Measurements from ENCODE around the gene PM20D1.

DNA sequence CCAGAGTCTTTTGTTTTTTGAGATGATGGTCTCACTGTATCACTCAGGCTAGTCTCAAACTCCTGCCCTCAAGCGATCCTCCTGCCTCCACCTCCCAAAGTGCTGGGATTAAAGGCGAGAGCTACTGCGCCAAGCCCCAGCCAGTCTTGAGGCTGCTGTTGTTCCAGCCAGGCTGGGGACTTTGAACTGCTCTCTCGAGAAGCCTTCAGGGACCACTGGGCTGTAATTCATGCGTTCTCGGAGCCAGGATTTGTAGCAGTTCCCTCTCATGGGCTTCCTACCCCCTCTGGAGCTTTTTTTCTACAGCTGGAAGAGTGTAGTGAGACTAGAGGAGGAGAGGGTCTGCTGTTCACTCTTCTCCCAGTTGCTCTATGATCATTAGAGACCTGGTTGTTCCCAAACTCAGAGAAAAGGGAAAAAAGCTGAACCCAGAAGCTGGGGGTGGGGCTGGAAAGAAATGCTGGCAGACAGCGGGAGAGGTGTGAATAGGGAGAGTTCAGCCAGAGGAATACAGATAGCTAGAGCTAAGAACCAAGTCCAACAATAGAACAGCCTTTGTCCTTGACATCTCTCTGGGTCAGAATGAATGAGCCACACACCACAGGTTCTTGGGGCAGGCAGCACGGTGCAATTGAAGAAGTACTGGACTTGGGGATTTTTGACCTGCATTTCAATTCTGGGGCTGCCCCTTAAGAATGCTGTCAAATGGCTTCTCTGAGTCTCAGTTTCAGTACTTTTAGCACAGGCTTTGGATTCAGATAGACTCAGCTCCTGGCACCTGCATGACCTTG lies 23.7 kb downstream of the PM20D1 start:
- TF ChIP-seq, protein P1, sequence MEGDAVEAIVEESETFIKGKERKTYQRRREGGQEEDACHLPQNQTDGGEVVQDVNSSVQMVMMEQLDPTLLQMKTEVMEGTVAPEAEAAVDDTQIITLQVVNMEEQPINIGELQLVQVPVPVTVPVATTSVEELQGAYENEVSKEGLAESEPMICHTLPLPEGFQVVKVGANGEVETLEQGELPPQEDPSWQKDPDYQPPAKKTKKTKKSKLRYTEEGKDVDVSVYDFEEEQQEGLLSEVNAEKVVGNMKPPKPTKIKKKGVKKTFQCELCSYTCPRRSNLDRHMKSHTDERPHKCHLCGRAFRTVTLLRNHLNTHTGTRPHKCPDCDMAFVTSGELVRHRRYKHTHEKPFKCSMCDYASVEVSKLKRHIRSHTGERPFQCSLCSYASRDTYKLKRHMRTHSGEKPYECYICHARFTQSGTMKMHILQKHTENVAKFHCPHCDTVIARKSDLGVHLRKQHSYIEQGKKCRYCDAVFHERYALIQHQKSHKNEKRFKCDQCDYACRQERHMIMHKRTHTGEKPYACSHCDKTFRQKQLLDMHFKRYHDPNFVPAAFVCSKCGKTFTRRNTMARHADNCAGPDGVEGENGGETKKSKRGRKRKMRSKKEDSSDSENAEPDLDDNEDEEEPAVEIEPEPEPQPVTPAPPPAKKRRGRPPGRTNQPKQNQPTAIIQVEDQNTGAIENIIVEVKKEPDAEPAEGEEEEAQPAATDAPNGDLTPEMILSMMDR (IDR thresholded peaks at IDR 0.05) = no peak
- TF ChIP-seq POLR2AphosphoS5 (IDR thresholded peaks at IDR 0.05) = no peak
